NOMO-1 treated with dmso at 0.1 percent for 144 hours (cell line): ENCODE data around the gene USH1G.
"Not testable (repeated sequence)": the region's sequence is repeated elsewhere in the genome, so short reads cannot be mapped to it uniquely, and the experiment has no call there.

Experiments used
- DNase-seq: peaks from one replicate; lab custom pipeline; 2025; ENCODE audit not compliant: unreplicated experiment; lab: John Stamatoyannopoulos, UW

Gene USH1G

GRCh38 chr17:74935585-74936469 is 12.8 kb upstream of the USH1G start, which contains the start of gene OTOP3:
Gene OTOP3, plus strand, starts transcription at chr17:74935898. Its CDS starts 24 bp downstream, at chr17:74935922.
- no peak for DNase-seq

DNA sequence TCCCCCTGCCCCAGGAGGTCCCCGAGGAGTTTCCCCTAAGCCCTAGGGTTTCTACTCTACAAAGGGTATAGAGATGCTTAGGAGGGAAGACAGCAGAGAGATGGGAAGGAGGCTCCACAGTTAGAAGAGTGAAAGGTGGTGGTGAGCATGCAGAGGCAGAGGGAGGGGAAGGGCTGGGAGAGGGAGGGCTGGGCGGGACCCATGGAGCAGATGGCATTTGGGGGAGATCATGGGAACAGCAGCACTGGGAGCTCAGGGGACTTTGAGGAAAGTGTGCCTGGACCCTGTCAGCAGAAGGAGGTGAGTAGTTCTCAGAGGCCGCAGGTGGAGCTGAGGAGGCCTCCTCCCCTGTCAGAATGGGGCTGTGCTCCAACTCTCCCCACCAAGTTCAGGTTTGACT is 12.0 kb upstream of the USH1G start:
- DNase-seq = no peak

GRCh38 chr17:74930535-74931036 is 7.5 kb upstream of the USH1G start:
- DNase-seq = no peak

DNA sequence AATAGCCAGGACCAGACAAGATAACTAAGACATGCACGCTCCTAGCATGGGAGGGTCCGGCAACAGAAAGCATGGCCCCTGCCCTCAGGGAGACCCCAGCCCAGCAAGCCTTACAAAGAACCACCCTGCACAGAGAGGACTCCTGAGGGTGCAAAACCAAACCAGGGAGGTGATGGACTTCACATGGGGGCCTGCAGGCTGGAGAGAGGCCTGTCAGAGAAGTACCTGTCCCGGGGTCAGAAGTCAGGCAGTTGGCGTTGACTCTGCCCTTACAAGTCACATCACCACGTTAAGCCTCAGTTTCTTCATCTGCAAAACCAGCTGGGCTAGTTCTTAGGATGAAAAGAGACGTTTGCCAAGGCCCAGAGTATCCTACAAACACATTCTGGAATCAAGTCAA is 5.7 kb upstream of the USH1G start:
- DNase-seq = no peak

DNA sequence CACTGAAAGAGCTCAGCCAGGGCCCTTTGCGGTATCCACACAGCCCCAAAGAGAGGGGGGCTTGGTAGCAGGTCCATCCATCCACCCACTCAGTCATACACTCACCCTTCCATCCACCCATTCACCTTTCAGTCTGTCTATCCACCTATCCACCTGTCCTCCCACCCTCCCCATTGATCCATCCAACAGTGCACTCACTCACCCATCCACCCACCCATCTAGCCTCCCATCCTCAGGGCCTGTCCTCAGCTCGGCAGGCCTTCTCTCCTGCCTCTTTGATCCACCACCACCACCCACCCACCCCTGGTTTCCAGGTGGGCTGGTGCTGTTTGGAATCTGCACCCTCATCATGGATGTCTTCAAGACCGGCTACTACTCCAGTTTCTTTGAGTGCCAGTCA is 2.2 kb upstream of the USH1G start:
- DNase-seq = no peak

- DNase-seq = peak; percentile 49
These were observed 1.3 kb upstream of the USH1G start, which contains the start of gene OTOP2 for GRCh38 chr17:74924250-74924948. Gene OTOP2, plus strand, starts transcription at chr17:74924273. Its CDS starts 360 bp downstream, at chr17:74924633.

GRCh38 chr17:74923538-74924249 is 639 bp upstream of the USH1G start:
- peak; percentile 43 for DNase-seq

DNA sequence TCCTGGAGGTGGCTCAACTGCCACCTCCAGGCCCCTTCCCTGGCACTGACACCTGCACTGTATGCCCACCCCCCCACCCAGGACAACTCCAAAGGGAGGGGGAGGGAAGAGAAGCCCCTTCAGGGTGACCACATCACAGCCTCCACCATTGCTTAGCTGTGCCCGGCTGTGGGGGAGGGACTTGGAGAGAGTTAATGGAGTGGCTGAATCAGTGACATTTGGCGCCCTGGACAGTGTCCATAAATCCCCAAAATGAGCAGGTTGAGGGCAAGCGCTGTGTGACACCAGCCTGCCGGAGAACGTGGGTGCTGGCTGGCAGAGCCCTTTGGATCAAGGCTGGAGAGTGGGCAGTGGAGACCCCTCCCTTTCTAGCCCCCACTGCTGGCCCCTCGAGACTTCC is 883 bp downstream of the USH1G start:
- DNase-seq = no peak

DNA sequence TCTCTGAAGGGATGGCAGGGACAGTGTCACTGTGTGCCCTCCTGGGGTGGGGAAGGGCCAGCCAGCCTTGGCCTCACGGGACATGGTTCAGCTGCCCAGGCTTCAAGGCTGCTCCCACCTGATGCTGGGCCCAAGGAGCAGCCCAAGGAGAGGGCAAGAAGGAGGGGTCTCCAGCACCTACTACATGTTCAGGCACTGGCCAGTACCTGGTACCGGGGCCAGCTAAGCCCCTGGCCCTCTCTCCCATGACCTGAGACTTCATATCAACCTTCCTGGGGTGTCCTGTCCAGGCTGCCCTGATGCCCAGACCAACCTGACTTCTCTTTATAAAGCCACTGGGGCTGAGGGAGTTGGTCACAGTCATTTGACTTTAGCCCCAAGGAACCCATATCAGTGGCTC is 1.3 kb downstream of the USH1G start:
- DNase-seq = no peak

GRCh38 chr17:74921026-74921681 is 1.9 kb downstream of the USH1G start:
- no peak for DNase-seq

GRCh38 chr17:74920642-74921025 is 2.4 kb downstream of the USH1G start:
- no peak for DNase-seq

DNA sequence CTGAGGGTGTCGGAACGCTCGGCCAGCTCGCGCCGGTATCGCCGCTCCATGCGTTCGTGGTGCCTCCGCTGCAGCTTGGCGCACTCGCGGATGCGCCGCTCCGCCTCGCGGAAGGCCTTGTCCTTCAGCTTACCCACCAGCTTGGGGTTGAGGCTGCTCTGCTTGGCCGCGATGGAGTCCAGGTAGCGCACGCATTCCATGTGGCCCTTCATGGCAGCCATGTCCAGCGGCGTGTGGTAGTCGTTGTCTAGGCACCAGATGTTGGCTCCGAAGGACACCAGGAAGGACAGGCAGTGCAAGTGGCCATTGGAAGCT is 2.8 kb downstream of the USH1G start:
- no peak for DNase-seq

DNA sequence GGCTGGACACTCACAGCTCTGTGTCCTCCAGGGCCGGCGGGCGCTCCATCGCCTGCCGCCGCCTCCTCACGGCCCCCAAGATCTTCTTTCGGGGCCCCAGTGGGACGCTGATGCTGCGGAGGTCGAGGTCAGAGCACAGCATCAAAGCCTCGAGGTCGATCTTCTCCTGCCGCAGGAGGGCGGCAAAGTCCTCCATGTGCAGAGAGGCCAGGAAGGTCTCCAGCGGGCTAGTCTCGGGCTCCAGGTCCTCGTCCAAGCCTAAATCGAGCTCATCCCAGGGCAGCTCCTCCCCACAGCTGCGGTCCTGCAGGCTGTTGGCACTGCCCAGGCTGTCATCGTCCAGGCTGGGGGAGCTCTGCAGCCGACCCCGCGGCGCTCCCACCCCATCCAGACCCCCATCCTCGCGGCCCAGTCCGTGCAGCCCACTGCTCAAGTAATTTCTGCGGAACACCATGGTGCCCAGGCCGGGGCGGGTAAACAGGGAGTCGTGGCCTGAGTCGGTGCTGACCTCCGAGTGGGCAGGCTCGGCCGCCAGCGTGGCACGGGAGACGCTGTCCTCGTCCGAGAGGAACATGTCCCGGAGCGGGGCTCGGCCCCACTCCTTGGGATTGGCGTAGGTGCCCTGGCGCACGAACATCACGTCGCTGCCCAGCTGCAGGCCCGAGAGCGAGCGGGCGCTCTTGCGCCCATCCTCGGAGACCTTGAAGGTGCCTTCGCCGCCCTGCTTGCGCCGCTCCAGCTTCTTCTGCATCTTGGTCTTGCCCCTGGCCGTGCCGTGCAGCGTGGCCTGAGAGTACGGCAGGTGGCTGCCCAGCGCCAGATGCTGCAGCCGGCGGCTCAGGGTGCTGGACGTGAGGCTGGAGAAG is 3.4 kb downstream of the USH1G start:
- no peak for DNase-seq

- DNase-seq = no peak
These were observed 4.1 kb downstream of the USH1G start for GRCh38 chr17:74918906-74919305.

DNA sequence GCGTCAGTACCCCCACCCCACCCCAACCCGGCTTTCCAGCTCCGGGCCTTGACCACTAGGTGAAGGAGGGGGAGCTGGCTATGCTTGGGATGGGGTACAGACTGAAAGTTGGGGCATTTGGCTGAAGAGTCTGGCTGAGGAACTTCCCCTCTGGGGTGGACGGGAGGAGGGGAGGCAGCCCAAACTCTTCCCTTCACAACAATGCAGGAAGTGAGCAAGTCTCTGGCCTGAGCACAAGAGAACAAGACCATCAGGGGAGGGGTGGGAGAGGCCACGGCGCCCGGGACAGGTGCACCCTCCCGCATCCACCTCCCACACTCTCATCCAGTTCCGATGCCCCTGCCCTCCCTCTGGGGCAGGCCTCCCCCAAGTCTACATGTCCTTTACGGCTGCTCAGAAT is 5.6 kb downstream of the USH1G start:
- no peak for DNase-seq

DNA sequence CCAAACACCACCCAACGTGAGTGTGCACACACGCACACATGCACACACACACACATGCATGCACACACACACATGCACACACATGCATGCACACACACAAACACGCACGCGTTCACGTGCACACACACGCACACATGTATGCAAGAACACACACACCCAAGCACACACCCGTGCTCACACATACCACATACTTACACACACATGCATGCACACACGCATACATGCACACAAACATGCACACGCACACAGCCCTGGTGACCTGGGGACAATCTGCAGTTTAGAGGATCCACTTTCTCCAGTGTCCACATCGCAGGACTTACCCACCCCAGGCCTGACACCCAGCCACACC is 6.2 kb downstream of the USH1G start:
- no peak for DNase-seq

- no peak for DNase-seq
These were observed 6.8 kb downstream of the USH1G start for GRCh38 chr17:74916136-74916850.

DNA sequence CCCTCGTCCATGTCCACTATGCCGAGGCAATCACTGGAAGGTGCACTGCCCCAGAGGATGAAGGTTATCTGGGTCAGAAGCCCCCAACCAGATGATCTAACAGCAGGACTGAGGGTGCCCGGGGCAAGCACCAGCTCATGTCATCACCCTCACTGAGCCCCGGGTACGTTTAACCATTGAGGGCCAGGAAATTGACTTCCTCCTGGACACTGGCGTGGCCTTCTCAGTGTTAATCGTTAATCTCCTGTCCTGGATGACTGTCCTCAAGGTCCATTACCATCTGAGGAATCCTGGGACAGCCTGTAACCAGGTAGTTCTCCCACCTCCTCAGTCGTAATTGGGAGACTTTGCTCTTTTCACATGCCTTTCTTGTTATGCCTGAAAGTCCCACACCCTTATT is 11.6 kb downstream of the USH1G start:
- DNase-seq = not testable (repeated sequence)

- DNase-seq = not testable (repeated sequence)
These were observed 14.0 kb downstream of the USH1G start for GRCh38 chr17:74909097-74909496.

- DNase-seq = no peak
These were observed 16.0 kb downstream of the USH1G start for GRCh38 chr17:74907012-74907411.
